ENCODE measurements around the gene CTSE.

GRCh38 chr1:205970486-205970885 lies 53.2 kb downstream of the CTSE start:
- TF ChIP-seq USF1 (IDR thresholded peaks at IDR 0.05) (no peak), EP300 (IDR thresholded peaks at IDR 0.05; ENCODE audit: borderline replicate concordance) (no peak), CREB1 (IDR thresholded peaks at IDR 0.05; ENCODE audit: low read depth) (no peak), EGR1 (IDR thresholded peaks at IDR 0.05) (no peak), MAX (IDR thresholded peaks at IDR 0.05) (no peak), CEBPB (IDR thresholded peaks at IDR 0.05) (no peak), REST (IDR thresholded peaks at IDR 0.05; ENCODE audit: low read depth) (no peak), RAD21 (IDR thresholded peaks at IDR 0.05; ENCODE audit: low read depth) (no peak), TCF12 (IDR thresholded peaks at IDR 0.05; ENCODE audit: low read depth) (no peak)

All from Ishikawa (cell line).